ENCODE results near the gene RBM15.

Gene RBM15

DNA sequence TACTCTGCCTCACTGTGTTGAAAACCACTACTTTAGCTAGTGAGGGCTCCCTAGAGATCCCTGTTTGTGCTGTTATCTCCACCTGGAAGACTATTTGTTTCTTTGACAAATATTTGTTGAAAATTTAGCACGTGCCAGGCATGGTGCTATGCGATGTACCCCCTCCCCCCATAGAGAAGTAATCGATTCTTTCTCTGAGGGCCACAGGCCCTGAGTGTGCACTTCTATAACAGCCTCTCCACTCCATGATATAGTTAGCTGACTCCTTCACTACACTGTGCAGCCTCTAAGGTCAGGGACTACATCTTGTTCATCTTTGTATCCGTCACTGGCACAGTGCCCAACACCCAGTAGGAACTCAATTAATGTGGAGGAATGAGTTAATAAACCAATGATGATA is 17.3 kb upstream of the RBM15 start:
- DNase-seq (ENCODE audit: low spot score): no peak

DNA sequence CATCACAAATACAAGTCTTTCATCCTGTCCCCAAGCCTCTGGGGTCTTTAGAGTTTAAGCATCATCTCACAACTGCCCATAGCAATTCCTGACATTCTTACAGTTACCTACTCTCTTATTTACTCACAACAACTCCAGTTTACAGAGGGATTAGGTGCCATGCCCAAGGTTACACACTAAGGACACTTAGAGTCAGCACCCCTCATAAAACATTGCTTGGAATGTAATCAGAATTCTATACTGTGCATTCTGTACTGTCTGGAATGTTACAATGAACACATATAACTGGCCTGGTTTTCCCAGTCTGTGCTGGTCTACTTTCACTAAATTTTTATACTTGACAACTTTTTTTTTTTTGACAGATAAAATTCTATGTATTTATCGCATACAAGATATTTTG is 14.5 kb upstream of the RBM15 start:
- no peak for DNase-seq (ENCODE audit: low spot score)

DNA sequence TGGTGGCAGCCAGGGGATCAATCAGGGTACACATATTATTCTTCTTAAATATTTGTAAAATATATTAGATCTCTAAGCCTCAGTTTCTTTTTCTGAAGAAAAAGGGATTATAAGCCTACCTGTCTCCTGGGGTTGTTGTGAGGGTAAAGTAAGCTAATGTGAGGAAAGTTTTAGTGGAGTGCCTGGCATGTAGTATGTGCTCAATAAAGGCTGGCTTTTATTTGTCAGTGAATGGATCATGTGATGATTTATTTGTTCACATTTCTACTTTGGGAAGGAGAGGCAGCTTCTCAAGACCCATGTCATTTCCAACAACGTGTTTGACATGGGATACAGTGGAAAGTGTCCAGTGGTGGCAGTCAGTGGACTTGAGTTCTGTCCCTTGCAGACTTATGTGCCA is 12.4 kb upstream of the RBM15 start:
- DNase-seq (ENCODE audit: low spot score): no peak

DNA sequence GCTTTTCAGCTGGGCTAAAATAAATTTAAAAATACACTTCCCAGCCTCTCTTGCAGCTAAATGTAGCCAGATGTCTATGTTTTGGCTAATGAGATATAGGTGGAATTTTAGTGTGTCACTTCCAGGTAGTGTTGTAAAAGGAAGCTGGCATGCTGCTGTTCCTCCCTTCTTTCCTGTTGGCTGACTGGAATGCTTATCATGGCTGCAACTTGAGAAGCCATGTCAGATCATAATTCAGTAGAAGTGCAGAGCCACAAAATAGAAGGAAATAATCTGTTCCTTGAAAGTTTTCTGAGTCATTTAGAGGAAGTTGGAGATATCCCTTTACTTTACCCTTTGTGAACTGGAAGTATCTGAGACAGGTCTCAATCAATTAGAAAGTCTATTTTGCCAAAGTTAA is 10.9 kb upstream of the RBM15 start:
- DNase-seq (ENCODE audit: low spot score): no peak

DNA sequence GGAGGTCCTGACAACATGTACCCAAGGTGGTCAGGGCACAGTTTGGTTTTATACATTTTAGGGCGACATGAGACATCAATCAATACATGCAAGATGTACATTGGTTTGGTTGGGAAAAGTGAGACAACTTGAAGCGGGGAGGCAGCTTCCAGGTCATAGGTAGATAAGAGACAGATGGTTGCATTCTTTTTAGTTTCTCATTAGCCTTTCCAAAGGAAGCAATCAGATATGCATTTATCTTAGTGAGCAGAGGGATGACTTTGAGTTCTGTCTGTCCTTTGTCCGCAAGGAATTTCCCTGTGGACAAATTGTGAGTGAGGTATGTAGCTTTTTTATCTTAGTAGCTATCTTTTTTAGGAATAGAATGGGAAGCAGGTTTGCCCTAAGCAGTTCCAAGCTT is 10.5 kb upstream of the RBM15 start:
- no peak for DNase-seq (ENCODE audit: low spot score)

DNA sequence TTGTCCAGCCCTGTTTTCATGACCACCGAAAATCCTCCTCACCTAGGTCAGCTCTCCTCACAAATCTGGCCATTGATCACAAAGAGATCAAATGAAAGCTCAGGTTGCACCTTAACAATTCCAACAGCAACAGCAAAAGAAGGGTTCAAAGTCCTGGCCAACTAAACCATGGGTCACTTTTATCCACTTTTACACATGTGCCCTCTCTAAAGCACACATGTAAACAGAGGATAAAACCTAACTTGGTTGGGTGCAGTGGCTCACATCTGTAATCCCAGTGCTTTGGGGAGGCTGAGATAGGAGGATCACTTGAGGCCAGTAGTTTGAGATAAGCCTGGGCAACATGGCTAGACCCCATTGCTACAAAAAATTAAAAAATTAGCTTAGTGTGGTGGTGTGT is 3.9 kb upstream of the RBM15 start:
- no peak for DNase-seq (ENCODE audit: low spot score)

DNA sequence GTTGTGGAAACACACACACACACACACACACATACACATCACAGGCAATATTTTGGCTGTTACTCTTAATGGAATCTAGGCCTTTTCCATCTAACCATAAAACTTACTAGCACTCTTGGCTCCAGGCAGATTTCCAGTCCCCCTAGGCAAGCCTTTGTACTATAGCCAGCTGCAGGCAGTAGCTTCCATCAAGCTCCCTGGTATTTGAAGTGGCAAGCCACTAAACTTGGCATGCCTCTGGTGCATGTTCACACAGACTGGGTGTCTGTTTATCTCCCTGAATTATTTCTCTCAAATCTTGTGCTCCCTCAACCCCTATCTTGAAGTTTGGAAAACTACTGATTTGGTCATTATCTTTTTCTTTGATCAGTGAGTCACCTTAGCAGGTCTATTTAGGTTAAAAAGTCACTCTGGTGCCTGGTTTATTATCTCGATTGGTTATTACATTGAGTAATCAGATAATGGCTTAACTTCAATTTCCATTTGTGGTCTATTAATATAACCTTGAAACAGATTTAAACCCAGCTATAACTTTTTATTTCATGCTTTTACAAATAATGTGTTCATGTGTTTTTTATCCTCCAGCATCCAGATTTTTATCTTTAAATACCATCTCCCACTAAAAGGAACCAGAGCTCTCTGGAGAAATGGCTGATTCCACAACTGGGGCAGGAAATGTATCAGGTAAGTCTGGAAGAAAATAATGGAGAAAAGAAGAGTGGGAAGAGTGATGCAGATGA is 2.7 kb upstream of the RBM15 start:
- DNase-seq (ENCODE audit: low spot score): no peak

DNA sequence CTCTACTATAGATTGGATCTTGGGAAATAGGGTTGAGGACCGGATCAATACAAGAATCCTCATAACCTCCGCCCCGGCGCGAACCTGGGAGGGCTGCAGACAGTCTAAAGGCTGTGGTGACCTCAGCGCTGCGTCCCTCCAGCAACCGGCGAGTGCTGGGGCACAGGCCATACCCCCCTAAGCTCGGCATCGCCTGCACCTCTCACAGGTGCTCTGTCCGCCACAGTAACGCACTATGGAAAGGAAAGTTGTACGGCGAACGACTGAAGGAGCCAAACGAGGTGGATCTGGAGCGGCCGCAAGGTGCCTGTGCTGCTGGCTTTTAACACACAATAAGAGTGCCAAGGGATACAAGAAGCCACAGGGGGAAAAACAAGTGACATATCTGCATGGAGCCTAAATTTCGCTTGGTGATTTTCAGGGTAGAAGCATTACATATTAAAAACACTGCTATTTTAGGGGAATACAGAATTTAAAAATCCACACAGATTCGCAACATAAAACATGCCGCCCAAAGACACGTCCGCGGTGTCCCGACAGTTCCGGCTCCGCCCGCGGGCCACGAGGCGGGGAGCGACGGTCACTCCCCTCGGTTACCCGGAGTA is 1.4 kb upstream of the RBM15 start:
- DNase-seq (ENCODE audit: low spot score): peak; percentile 44

DNA sequence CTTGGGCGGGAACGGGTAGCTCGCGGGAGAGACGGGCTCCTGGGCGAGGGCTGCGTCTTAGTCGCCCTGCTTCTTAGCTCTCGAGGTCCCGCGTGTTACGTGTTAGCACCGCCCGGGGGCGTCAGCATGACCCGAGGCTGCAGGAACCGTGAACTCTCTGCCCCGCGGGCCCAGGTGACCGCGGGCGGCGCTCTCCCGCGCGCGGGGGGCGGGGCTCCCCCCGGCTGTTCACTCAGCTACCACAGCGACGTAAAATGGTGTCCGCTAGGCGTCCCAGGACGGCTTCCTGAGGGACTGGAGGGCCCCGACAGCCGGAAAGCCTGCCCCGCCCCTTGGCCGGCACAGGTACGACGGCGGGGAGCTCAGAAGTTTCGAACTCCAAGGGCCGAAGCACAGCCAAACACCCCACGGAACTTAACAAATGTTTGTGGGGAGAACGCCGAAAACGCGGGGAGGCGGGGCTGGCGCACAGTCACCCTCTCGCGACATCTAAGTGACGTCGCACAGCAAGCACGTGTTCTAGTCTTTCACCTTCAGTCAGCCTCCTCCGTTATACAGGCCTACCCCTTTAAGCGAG is 780 bp upstream of the RBM15 start:
- DNase-seq (ENCODE audit: low spot score): peak; percentile 99

DNA sequence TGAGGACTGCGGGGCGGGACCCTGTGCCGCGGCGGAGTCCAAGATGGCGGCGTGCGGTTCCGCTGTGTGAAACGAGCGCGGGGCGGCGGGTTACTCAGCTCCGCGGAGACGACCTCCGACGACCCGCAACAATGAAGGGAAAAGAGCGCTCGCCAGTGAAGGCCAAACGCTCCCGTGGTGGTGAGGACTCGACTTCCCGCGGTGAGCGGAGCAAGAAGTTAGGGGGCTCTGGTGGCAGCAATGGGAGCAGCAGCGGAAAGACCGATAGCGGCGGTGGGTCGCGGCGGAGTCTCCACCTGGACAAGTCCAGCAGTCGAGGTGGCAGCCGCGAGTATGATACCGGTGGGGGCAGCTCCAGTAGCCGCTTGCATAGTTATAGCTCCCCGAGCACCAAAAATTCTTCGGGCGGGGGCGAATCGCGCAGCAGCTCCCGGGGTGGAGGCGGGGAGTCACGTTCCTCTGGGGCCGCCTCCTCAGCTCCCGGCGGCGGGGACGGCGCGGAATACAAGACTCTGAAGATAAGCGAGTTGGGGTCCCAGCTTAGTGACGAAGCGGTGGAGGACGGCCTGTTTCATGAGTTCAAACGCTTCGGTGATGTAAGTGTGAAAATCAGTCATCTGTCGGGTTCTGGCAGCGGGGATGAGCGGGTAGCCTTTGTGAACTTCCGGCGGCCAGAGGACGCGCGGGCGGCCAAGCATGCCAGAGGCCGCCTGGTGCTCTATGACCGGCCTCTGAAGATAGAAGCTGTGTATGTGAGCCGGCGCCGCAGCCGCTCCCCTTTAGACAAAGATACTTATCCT is 430 bp downstream of the RBM15 start:
- peak; percentile 64 for DNase-seq (ENCODE audit: low spot score)

DNA sequence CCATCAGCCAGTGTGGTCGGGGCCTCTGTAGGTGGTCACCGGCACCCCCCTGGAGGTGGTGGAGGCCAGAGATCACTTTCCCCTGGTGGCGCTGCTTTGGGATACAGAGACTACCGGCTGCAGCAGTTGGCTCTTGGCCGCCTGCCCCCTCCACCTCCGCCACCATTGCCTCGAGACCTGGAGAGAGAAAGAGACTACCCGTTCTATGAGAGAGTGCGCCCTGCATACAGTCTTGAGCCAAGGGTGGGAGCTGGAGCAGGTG is 961 bp downstream of the RBM15 start:
- DNase-seq (ENCODE audit: low spot score): no peak

DNA sequence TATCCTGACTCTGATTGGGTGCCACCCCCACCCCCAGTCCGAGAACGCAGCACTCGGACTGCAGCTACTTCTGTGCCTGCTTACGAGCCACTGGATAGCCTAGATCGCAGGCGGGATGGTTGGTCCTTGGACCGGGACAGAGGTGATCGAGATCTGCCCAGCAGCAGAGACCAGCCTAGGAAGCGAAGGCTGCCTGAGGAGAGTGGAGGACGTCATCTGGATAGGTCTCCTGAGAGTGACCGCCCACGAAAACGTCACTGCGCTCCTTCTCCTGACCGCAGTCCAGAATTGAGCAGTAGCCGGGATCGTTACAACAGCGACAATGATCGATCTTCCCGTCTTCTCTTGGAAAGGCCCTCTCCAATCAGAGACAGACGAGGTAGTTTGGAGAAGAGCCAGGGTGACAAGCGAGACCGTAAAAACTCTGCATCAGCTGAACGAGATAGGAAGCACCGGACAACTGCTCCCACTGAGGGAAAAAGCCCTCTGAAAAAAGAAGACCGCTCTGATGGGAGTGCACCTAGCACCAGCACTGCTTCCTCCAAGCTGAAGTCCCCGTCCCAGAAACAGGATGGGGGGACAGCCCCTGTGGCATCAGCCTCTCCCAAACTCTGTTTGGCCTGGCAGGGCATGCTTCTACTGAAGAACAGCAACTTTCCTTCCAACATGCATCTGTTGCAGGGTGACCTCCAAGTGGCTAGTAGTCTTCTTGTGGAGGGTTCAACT is 2.1 kb downstream of the RBM15 start:
- no peak for DNase-seq (ENCODE audit: low spot score)

DNA sequence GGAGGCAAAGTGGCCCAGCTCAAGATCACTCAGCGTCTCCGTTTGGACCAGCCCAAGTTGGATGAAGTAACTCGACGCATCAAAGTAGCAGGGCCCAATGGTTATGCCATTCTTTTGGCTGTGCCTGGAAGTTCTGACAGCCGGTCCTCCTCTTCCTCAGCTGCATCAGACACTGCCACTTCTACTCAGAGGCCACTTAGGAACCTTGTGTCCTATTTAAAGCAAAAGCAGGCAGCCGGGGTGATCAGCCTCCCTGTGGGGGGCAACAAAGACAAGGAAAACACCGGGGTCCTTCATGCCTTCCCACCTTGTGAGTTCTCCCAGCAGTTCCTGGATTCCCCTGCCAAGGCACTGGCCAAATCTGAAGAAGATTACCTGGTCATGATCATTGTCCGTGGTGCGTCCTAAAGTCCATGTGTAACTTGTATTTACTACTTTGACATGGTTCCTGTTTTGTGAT is 2.7 kb downstream of the RBM15 start:
- DNase-seq (ENCODE audit: low spot score): no peak

DNA sequence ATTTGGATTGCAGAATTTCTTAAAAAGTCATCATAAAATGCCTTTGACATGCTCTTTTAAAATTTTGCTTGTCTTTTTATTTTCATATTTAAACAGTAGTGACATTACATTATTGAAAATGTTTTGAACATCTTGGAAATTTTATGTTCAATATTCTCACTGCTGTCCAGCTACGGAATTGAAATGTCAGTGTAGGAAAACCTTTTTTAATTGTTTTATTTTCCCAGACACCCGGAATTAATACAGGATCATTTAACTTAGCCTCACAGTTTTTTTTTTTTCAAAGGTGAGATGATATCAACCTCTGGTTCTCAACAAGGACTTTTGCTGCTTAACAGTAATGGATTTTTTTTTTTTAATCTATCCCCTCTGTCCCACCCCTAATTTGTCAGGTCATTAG is 4.1 kb downstream of the RBM15 start:
- no peak for DNase-seq (ENCODE audit: low spot score)

DNA sequence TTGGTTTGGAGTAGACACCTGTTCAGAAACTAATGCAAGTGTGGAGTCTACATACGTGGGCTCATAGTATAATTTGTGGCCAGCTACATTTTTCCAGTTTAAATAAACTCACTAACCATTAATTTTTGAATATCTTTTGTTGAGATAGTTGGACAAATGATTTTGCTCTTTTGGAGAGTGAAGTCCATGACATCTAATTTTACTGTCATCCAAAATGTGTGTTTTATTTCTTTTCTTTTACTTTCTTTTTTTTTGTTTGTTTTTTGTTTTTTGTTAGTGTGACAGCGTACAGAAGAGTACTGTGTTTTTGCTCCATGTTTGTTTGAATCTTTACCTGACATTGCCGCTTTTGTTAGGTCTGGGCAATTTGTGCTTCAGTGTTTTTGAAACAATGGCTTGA is 5.0 kb downstream of the RBM15 start:
- no peak for DNase-seq (ENCODE audit: low spot score)

DNA sequence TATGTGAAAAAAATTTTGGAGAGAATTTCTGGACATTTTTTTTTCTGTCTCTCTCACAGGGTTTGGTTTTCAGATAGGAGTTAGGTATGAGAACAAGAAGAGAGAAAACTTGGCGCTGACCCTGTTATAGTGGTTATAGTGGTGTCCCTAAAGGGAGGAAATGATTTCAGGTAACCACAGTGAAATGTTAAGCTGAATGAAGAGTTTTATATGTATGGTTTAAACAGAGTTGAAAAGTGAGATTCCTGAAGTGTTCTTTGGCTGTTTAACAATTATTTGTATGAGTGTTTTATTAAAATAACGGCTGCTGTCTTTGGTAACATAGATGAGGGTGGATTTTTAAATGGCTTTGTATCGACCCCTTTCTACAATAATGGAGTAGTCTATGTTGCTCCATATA is 6.3 kb downstream of the RBM15 start:
- DNase-seq (ENCODE audit: low spot score): no peak

DNA sequence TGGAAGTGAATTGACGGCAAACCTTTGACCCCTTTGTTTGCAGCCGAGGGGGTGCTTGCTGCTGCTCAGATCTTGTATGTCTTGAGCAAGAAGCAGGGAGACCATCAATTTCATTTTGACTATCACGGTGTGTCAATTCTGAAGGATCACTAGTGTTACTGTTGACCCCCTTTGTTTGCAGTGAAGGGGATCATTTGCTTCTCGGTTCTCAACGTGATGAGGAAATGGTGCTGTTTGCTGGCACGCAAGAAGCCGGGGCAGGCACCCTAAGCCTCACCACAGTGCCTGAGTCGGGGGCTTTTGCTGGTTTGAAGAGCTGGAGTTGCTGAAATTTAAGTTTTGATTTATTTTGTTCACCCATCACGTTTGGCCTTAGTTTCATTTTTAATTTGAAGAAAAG is 7.5 kb downstream of the RBM15 start:
- DNase-seq (ENCODE audit: low spot score): no peak

DNA sequence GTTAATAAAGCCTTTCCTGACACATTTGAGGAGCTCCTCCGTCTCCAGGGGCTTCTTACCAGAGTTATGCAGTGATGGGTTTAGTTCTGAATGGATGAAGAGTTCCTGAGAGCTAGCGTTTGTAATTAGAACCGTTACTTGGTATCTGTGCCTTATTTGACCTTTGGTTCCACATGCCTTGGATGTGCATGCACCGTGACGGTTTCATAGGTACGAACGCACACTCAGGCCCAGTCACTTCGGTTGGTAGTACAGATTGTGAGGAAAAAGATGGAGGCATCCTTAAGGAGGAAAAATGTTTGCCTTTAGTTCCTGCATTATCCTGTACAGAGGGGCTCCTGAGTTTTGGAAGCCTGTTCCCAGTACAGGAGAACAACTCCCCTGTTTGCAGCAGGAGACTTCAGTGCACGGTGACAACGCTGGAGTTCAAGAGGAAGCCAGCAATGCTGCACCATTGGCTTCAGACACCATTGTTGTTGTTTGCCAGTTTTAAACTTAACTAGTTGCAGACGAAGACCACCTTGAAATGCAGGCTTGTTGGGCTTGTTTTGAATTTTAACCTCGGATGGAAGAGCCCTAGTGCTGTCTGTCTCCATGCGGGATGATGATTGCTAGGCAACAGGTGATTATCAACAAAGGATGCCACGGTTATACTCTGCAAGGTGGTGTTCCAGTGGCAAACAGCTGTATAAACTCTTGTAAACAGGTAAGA is 8.2 kb downstream of the RBM15 start:
- no peak for DNase-seq (ENCODE audit: low spot score)

DNA sequence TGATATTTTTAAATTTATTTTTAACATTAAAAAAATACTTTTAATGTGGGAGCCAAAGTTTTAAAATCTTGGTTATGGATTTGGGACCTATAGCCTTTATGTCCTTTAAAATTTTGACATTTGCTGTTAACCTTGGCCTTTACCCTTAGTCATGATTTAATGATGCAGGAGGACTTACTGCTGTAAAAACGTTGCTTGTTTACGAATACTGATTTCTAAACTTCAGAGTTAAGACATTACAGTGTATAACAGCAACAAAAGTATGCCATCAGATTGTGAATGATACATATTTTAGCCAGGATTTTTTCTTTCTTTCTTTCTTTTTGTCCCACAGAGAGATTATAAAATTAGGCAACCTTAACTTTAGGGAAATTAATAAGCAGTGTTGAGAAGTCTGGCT is 8.9 kb downstream of the RBM15 start:
- no peak for DNase-seq (ENCODE audit: low spot score)

DNA sequence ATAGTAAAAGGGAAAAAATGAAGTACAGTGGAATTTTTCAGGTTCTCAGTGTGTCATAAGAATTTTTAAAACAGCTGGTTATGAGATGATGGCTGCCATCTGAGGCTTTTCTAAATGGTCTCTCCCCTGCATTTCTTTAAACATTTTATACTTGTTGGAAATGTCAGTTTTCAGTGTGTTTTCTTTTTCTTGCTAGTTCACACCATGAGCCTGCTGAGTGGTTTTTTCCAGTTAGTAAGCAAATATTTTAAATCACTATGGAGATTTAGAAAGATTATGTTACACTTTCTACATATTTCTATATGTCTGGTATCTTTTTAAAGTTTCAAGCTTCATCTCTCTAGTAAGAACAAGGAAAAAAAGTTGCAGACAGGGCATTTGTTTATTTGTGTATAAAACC is 9.6 kb downstream of the RBM15 start:
- DNase-seq (ENCODE audit: low spot score): no peak

DNA sequence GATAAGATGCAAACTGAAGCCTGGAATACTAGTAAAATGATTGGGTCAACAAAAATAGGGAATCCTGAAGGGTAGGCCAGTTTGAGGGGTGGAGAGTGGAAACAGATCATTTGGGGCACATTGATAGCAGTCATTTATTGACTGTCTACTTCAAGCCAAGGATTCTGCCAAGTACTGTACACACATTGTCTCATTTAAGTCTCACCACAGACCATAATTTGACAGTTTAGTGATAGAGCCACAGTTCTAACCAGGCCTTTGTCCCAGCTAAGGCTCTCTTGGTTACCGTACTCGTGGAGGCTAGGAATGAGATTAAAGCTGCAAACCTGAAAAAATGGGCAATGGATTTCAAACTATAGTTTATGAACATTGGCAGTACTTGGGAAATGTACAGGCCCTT is 11.2 kb downstream of the RBM15 start:
- no peak for DNase-seq (ENCODE audit: low spot score)

DNA sequence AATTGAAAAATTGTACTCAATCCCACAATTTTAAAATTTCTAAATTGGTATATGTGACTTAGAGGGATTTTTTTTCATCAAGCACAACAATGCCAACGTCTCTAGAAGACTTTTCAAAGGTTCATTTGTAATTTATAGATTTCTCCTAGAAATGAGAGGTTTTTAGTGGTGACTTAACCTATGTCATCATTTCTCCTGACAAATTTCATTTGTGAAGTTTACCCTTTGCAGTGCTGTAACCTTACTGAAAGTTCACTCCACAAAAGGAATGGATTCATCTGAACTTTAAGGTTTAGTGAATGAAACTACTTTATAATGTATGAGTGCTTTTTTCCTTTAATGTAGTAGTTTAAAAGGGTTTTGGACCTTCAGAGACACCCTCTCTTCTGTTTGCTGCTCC is 16.1 kb downstream of the RBM15 start:
- no peak for DNase-seq (ENCODE audit: low spot score)
